HepG2 (cell line): Measurements from ENCODE around the gene PPP1R1B. TPM values are rescaled to one million over a fixed set of nuclear protein-coding genes. Genes with fewer than 3 reads are reported as not detected.

Experiments
- ATF7-NPFF ChIP-seq: sonication (generic); formaldehyde crosslinking; IDR thresholded peaks from 2 replicates; pipeline ENCODE4 v1.8.1; 2023; ENCODE audit warnings: mild to moderate bottlenecking, low read depth, missing genetic modification reagents, moderate library complexity
- BHLHE40 ChIP-seq: IDR thresholded peaks from 2 replicates; pipeline ENCODE4 v1.6.1; 2011; ENCODE audit warnings: low read length, improper control_type of control experiment
- CCDC6 ChIP-seq: sonication (generic); formaldehyde crosslinking; IDR thresholded peaks from 2 replicates; pipeline ENCODE4 v1.8.1; 2022; ENCODE audit warnings: mild to moderate bottlenecking, missing genetic modification reagents, moderate library complexity
- CEBPG ChIP-seq: IDR thresholded peaks from 2 replicates; pipeline ENCODE4 v1.6.1; 2016
- EP300 ChIP-seq, 3 experiments: sonication (generic) in 1 of 3; formaldehyde crosslinking in 1 of 3; IDR thresholded peaks; 2 replicates each; pipeline versions ENCODE4 v1.5.1 to v1.6.1; 2011 to 2020; ENCODE audit warnings: low read depth in 2 of 3, low read length in 2 of 3, borderline replicate concordance in 1 of 3, improper control_type of control experiment in 1 of 3, mild to moderate bottlenecking in 1 of 3, missing genetic modification reagents in 1 of 3, moderate library complexity in 1 of 3
- FOXO1 ChIP-seq: sonication (generic); formaldehyde crosslinking; IDR thresholded peaks from 2 replicates; pipeline ENCODE4 v1.4.0; 2020; ENCODE audit warnings: missing genetic modification reagents
- FOXP4 ChIP-seq: sonication (generic); formaldehyde crosslinking; IDR thresholded peaks from 2 replicates; pipeline ENCODE4 v1.4.0; 2020; ENCODE audit warnings: missing genetic modification reagents
- GABPB1 ChIP-seq: IDR thresholded peaks from 2 replicates; pipeline ENCODE4 v1.6.1; 2016; ENCODE audit warnings: mild to moderate bottlenecking, missing genetic modification reagents, moderate library complexity, missing compliant biosample characterization
- HNRNPL ChIP-seq: fragments of 200-400 bp; formaldehyde crosslinking; IDR thresholded peaks from 2 replicates; pipeline ENCODE4 v1.6.1; 2017; ENCODE audit warnings: mild to moderate bottlenecking, low read depth, low read length
- SATB2 ChIP-seq: sonication (generic); formaldehyde crosslinking; IDR thresholded peaks from 2 replicates; pipeline ENCODE4 v1.5.0; 2020; ENCODE audit warnings: missing genetic modification reagents
- SMC3 ChIP-seq: IDR thresholded peaks from 2 replicates; pipeline ENCODE4 v1.6.1; 2011; ENCODE audit warnings: low read length, improper control_type of control experiment
- ZNF550 ChIP-seq: sonication (generic); formaldehyde crosslinking; IDR thresholded peaks from 2 replicates; pipeline ENCODE4 v1.4.0; 2020; ENCODE audit warnings: mild to moderate bottlenecking, missing genetic modification reagents, borderline replicate concordance
- ZNF83 ChIP-seq: sonication (generic); formaldehyde crosslinking; IDR thresholded peaks from 2 replicates; pipeline ENCODE4 v1.4.0; 2020; ENCODE audit warnings: missing genetic modification reagents, mild to moderate bottlenecking, borderline replicate concordance
- polyA plus RNA-seq, 8 experiments: library from polyadenylated mRNA; depleted of rRNA in 3 of 8; stranded (reverse) in 7 of 8; unstranded in 1 of 8; fragments of >200 nt; fragmentation: Illumina TruSeq in 4 of 8; extraction: Trizol in 4 of 8; gene quantifications; 2 replicates each; pipeline versions ENCODE4 v1.2.1 to v1.2.3, GENCODE V29; 2011 to 2016; ENCODE audit warnings: low read depth in 4 of 8, missing spikeins in 1 of 8, mixed read lengths in 1 of 8; ENCODE audit not compliant: insufficient read depth in 1 of 8
- total RNA-seq, 5 experiments: library from RNA; depleted of rRNA; stranded (reverse); fragments of >200 nt; fragmentation: Illumina TruSeq; extraction: Trizol; gene quantifications; 2 replicates each; pipeline ENCODE4 v1.2.3, GENCODE V29; 2016; ENCODE audit warnings: low read depth in 1 of 5
- TF ChIP-seq, protein P1 (sequence below): IDR thresholded peaks from 2 replicates; pipeline ENCODE4 v1.6.1; 2012; ENCODE audit warnings: low read length, improper control_type of control experiment
- TF ChIP-seq, protein P2 (sequence below): sonication (generic); formaldehyde crosslinking; IDR thresholded peaks from 2 replicates; pipeline ENCODE4 v1.5.0; 2020; ENCODE audit warnings: mild to moderate bottlenecking, missing genetic modification reagents, borderline replicate concordance

The PPP1R1B gene
- total and polyA plus RNA-seq, 2 of the 13 experiments (the other 11 are each of a cell fraction or from before 2014, with no cell fraction given): 0.08 TPM; not detected in 1

GRCh38 chr17:39653662-39654331 lies 27.0 kb downstream of the PPP1R1B start (continued):
- TF ChIP-seq, protein P1, sequence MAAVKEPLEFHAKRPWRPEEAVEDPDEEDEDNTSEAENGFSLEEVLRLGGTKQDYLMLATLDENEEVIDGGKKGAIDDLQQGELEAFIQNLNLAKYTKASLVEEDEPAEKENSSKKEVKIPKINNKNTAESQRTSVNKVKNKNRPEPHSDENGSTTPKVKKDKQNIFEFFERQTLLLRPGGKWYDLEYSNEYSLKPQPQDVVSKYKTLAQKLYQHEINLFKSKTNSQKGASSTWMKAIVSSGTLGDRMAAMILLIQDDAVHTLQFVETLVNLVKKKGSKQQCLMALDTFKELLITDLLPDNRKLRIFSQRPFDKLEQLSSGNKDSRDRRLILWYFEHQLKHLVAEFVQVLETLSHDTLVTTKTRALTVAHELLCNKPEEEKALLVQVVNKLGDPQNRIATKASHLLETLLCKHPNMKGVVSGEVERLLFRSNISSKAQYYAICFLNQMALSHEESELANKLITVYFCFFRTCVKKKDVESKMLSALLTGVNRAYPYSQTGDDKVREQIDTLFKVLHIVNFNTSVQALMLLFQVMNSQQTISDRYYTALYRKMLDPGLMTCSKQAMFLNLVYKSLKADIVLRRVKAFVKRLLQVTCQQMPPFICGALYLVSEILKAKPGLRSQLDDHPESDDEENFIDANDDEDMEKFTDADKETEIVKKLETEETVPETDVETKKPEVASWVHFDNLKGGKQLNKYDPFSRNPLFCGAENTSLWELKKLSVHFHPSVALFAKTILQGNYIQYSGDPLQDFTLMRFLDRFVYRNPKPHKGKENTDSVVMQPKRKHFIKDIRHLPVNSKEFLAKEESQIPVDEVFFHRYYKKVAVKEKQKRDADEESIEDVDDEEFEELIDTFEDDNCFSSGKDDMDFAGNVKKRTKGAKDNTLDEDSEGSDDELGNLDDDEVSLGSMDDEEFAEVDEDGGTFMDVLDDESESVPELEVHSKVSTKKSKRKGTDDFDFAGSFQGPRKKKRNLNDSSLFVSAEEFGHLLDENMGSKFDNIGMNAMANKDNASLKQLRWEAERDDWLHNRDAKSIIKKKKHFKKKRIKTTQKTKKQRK: no peak
- TF ChIP-seq HNRNPL (no peak), FOXP4 (CRISPR knock-in tag) (peak; percentile 49; the same call in 1 of the 2 replicates), ZNF550 (CRISPR knock-in tag) (no peak), EP300 (IDR thresholded peaks at IDR 0.05; ENCODE audit: low read depth in 2 of 2, low read length in 2 of 2) (peak in 1 of 2 experiments; percentile 53; a peak in 1 of 4 replicates), EP300 (CRISPR knock-in tag; IDR thresholded peaks at IDR 0.05; ENCODE audit: borderline replicate concordance) (no peak; the same call in 1 of the 2 replicates), GABPB1 (no peak), FOXO1 (CRISPR knock-in tag) (peak; percentile 62), ZNF83 (CRISPR knock-in tag) (0 out of 2 replicates have a peak, but pooled peaks have one; percentile 8), SMC3 (peak; percentile 67), ATF7-NPFF (CRISPR knock-in tag) (peak; percentile 40), CEBPG (peak; percentile 62), SATB2 (CRISPR knock-in tag) (no peak), BHLHE40 (peak; percentile 42; the same call in 1 of the 2 replicates), CCDC6 (no peak)
- TF ChIP-seq, protein P2, sequence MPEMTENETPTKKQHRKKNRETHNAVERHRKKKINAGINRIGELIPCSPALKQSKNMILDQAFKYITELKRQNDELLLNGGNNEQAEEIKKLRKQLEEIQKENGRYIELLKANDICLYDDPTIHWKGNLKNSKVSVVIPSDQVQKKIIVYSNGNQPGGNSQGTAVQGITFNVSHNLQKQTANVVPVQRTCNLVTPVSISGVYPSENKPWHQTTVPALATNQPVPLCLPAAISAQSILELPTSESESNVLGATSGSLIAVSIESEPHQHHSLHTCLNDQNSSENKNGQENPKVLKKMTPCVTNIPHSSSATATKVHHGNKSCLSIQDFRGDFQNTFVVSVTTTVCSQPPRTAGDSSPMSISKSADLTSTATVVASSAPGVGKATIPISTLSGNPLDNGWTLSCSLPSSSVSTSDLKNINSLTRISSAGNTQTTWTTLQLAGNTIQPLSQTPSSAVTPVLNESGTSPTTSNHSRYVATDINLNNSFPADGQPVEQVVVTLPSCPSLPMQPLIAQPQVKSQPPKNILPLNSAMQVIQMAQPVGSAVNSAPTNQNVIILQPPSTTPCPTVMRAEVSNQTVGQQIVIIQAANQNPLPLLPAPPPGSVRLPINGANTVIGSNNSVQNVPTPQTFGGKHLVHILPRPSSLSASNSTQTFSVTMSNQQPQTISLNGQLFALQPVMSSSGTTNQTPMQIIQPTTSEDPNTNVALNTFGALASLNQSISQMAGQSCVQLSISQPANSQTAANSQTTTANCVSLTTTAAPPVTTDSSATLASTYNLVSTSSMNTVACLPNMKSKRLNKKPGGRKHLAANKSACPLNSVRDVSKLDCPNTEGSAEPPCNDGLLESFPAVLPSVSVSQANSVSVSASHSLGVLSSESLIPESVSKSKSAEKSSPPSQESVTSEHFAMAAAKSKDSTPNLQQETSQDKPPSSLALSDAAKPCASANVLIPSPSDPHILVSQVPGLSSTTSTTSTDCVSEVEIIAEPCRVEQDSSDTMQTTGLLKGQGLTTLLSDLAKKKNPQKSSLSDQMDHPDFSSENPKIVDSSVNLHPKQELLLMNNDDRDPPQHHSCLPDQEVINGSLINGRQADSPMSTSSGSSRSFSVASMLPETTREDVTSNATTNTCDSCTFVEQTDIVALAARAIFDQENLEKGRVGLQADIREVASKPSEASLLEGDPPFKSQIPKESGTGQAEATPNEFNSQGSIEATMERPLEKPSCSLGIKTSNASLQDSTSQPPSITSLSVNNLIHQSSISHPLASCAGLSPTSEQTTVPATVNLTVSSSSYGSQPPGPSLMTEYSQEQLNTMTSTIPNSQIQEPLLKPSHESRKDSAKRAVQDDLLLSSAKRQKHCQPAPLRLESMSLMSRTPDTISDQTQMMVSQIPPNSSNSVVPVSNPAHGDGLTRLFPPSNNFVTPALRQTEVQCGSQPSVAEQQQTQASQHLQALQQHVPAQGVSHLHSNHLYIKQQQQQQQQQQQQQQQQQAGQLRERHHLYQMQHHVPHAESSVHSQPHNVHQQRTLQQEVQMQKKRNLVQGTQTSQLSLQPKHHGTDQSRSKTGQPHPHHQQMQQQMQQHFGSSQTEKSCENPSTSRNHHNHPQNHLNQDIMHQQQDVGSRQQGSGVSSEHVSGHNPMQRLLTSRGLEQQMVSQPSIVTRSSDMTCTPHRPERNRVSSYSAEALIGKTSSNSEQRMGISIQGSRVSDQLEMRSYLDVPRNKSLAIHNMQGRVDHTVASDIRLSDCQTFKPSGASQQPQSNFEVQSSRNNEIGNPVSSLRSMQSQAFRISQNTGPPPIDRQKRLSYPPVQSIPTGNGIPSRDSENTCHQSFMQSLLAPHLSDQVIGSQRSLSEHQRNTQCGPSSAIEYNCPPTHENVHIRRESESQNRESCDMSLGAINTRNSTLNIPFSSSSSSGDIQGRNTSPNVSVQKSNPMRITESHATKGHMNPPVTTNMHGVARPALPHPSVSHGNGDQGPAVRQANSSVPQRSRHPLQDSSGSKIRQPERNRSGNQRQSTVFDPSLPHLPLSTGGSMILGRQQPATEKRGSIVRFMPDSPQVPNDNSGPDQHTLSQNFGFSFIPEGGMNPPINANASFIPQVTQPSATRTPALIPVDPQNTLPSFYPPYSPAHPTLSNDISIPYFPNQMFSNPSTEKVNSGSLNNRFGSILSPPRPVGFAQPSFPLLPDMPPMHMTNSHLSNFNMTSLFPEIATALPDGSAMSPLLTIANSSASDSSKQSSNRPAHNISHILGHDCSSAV (CRISPR knock-in tag): no peak
